Calu3 (cell line): Measurements from ENCODE around the gene CDH13. TPM values are rescaled to one million over a fixed set of nuclear protein-coding genes. Genes with fewer than 3 reads are reported as not detected.

ENCODE experiments used
- BruUV-seq: library from RNA; stranded (reverse); fragments of 400-500 nt; replicated peaks from 2 replicates; lab custom pipeline; 2021; lab: Mats Ljungman, UMichigan
- CTCF ChIA-PET: fragments of 300-600 bp; sonication (Branson Sonifier 250); formaldehyde crosslinking; loops from one replicate; lab custom pipeline; 2022; ENCODE audit warnings: antibody characterized with exemption; lab: Charles Lee
- DNase-seq: peaks from one replicate; pipeline ENCODE4 v3.0.0; 2022
- H3K27ac Mint-ChIP-seq: one replicate; pipeline ENCODE4 v1.8.0; 2022; ENCODE audit warnings: mixed read lengths; ENCODE audit not compliant: unreplicated experiment
- H3K27me3 Mint-ChIP-seq: one replicate; pipeline ENCODE4 v1.8.0; 2022; ENCODE audit warnings: mixed read lengths; ENCODE audit not compliant: unreplicated experiment
- H3K36me3 Mint-ChIP-seq: one replicate; pipeline ENCODE4 v1.8.0; 2022; ENCODE audit warnings: mild to moderate bottlenecking, moderate library complexity, mixed read lengths; ENCODE audit not compliant: insufficient read depth, unreplicated experiment
- H3K4me1 Mint-ChIP-seq: one replicate; pipeline ENCODE4 v1.8.0; 2022; ENCODE audit warnings: mild to moderate bottlenecking, low read depth, mixed read lengths; ENCODE audit not compliant: unreplicated experiment
- H3K4me3 Mint-ChIP-seq: one replicate; pipeline ENCODE4 v1.8.0; 2022; ENCODE audit warnings: mild to moderate bottlenecking, low read depth, moderate library complexity, mixed read lengths; ENCODE audit not compliant: unreplicated experiment
- H3K9me3 Mint-ChIP-seq: one replicate; pipeline ENCODE4 v1.8.0; 2022; ENCODE audit warnings: low read depth, mixed read lengths; ENCODE audit not compliant: unreplicated experiment
- CTCF ChIP-seq: fragments of 200-600 bp; IDR thresholded peaks from one replicate; pipeline ENCODE4 v1.8.0; 2022; ENCODE audit warnings: antibody characterized with exemption; ENCODE audit not compliant: unreplicated experiment
- intact Hi-C: fragments of 100-400 bp; cut with micrococcal nuclease; formaldehyde crosslinking; loops from one replicate; pipeline ENCODE4 v1.10.0; 2022; ENCODE audit not compliant: unreplicated experiment
- total RNA-seq: library from RNA; stranded (reverse); gene quantifications from 2 replicates; pipeline ENCODE4 v1.2.3, GENCODE V29; 2022

Gene CDH13
- total RNA-seq, 1 experiment from 2014 or later = not detected

GRCh38 chr16:82703871-82704768 lies 77.4 kb downstream of the CDH13 start:
- no peaks in the 10 kb centered on the region for H3K4me1 Mint-ChIP-seq
- no peak overlapping the region for H3K27ac Mint-ChIP-seq

GRCh38 chr16:82709987-82710386 lies 83.2 kb downstream of the CDH13 start:
- no peak overlapping the region for H3K27ac Mint-ChIP-seq
- peaks cover 48% of the 10 kb centered on the region for H3K27me3 Mint-ChIP-seq
- intact Hi-C loops = no loop called here
- DNase-seq = no peak
- no peak overlapping the region for H3K4me3 Mint-ChIP-seq
- no peak for TF ChIP-seq CTCF
- no peaks in the 10 kb centered on the region for H3K9me3 Mint-ChIP-seq
- CTCF ChIA-PET = no interaction called here
- no peaks in the 10 kb centered on the region for H3K36me3 Mint-ChIP-seq
- H3K4me1 Mint-ChIP-seq = no peaks in the 10 kb centered on the region
- no TSS peak for BruUV-seq

More at GRCh38 chr16:82703871-82704768, 77.4 kb downstream of the CDH13 start:
- peaks cover 61% of the 10 kb centered on the region for H3K27me3 Mint-ChIP-seq
- TF ChIP-seq CTCF = no peak
- no peaks in the 10 kb centered on the region for H3K36me3 Mint-ChIP-seq
- intact Hi-C loops = no loop called here
- DNase-seq = no peak
- CTCF ChIA-PET = interaction anchor here (0.5 to 0.9 kb wide), 2 partner anchors 624 to 1329 kb away, joined by 4 to 11 read pairs; no protein-coding TSS in a partner anchor
- H3K4me3 Mint-ChIP-seq = no peak overlapping the region
- peaks cover 5% of the 10 kb centered on the region for H3K9me3 Mint-ChIP-seq
- BruUV-seq = no TSS peak

- H3K9me3 Mint-ChIP-seq = peaks cover 4% of the 10 kb centered on the region
- CTCF ChIA-PET = interaction anchor here (1.0 kb wide), 1 partner anchor 110 kb away, joined by 4 read pairs; no protein-coding TSS in a partner anchor
- BruUV-seq = no TSS peak
- intact Hi-C loops = no loop called here
- H3K27me3 Mint-ChIP-seq = peaks cover 48% of the 10 kb centered on the region
- no peaks in the 10 kb centered on the region for H3K36me3 Mint-ChIP-seq
- H3K27ac Mint-ChIP-seq = no peak overlapping the region
- no peak for DNase-seq
- no peaks in the 10 kb centered on the region for H3K4me1 Mint-ChIP-seq
- TF ChIP-seq CTCF = no peak
- no peak overlapping the region for H3K4me3 Mint-ChIP-seq
Observed at GRCh38 chr16:82713778-82714177, 87.0 kb downstream of the CDH13 start.

- CTCF ChIA-PET = no interaction called here
- no TSS peak for BruUV-seq
- TF ChIP-seq CTCF = no peak
- H3K27me3 Mint-ChIP-seq = peaks cover 49% of the 10 kb centered on the region
- H3K4me1 Mint-ChIP-seq = no peaks in the 10 kb centered on the region
- H3K27ac Mint-ChIP-seq = no peak overlapping the region
- DNase-seq = no peak
- peaks cover 4% of the 10 kb centered on the region for H3K9me3 Mint-ChIP-seq
- no peaks in the 10 kb centered on the region for H3K36me3 Mint-ChIP-seq
- intact Hi-C loops = no loop called here
- no peak overlapping the region for H3K4me3 Mint-ChIP-seq
Observed at GRCh38 chr16:82715160-82715559, 88.4 kb downstream of the CDH13 start.
